ENCODE measurements around the gene GRIK4.

Gene GRIK4

GRCh38 chr11:120873966-120874735 is 362.6 kb downstream of the GRIK4 start:
- TF ChIP-seq REST (IDR thresholded peaks at IDR 0.05; ENCODE audit: insufficient replicate concordance, low read depth) (no peak), SPI1 (IDR thresholded peaks at IDR 0.05; ENCODE audit: borderline replicate concordance, low read depth) (no peak), CTCF (IDR thresholded peaks at IDR 0.05; ENCODE audit: insufficient read depth, low read length) (no peak), GABPA (IDR thresholded peaks at IDR 0.05; ENCODE audit: low read depth) (no peak), POLR2AphosphoS5 (IDR thresholded peaks at IDR 0.05; ENCODE audit: low read depth) (no peak)
- no peak for DNase-seq (ENCODE audit: low read depth in 1 of 2, low spot score in 1 of 2)
- Histone ChIP-seq H3K27ac (replicated peaks) (no peak overlapping the region), H3K27me3 (ENCODE audit: insufficient read depth, poor library complexity, severe bottlenecking) (no peaks in the 10 kb centered on the region), H3K4me3 (replicated peaks; ENCODE audit: insufficient read depth, low read length) (no peak overlapping the region)

- TF ChIP-seq CTCF (IDR thresholded peaks at IDR 0.05; ENCODE audit: insufficient read depth, low read length) (no peak), REST (IDR thresholded peaks at IDR 0.05; ENCODE audit: insufficient replicate concordance, low read depth) (no peak), POLR2AphosphoS5 (IDR thresholded peaks at IDR 0.05; ENCODE audit: low read depth) (no peak), SPI1 (IDR thresholded peaks at IDR 0.05; ENCODE audit: borderline replicate concordance, low read depth) (no peak), GABPA (IDR thresholded peaks at IDR 0.05; ENCODE audit: low read depth) (no peak)
- H3K4me3 ChIP-seq (replicated peaks; ENCODE audit: insufficient read depth, low read length), result no peak overlapping the region
- H3K27me3 ChIP-seq (ENCODE audit: insufficient read depth, poor library complexity, severe bottlenecking), result peaks cover 2% of the 10 kb centered on the region
- no peak for DNase-seq (ENCODE audit: low read depth in 1 of 2, low spot score in 1 of 2)
- no peak overlapping the region for H3K27ac ChIP-seq (replicated peaks)
Observed at GRCh38 chr11:120875986-120876385, 364.4 kb downstream of the GRIK4 start.

- TF ChIP-seq GABPA (IDR thresholded peaks at IDR 0.05; ENCODE audit: low read depth), result no peak
- no peak for TF ChIP-seq SPI1 (IDR thresholded peaks at IDR 0.05; ENCODE audit: borderline replicate concordance, low read depth)
- no peak for TF ChIP-seq CTCF (IDR thresholded peaks at IDR 0.05; ENCODE audit: insufficient read depth, low read length)
Observed at GRCh38 chr11:120877746-120878365, 366.3 kb downstream of the GRIK4 start.

More at GRCh38 chr11:120877746-120878365, 366.3 kb downstream of the GRIK4 start:
- H3K27ac ChIP-seq (replicated peaks), result no peak overlapping the region
- H3K4me3 ChIP-seq (replicated peaks; ENCODE audit: insufficient read depth, low read length), result no peak overlapping the region
- no peak for DNase-seq (ENCODE audit: low read depth in 1 of 2, low spot score in 1 of 2)
- peaks cover 9% of the 10 kb centered on the region for H3K27me3 ChIP-seq (ENCODE audit: insufficient read depth, poor library complexity, severe bottlenecking)
